Liver (tissue), 9 donors: Measurements from ENCODE around the gene GRB2. TPM values are rescaled to one million over a fixed set of nuclear protein-coding genes. Genes with fewer than 3 reads are reported as not detected.
"Not testable (repeated sequence)": the region's sequence is repeated elsewhere in the genome, so short reads cannot be mapped to it uniquely, and the experiment has no call there.

ENCODE experiments used
- DNase-seq: peaks from one replicate; pipeline ENCODE4 v3.0.0-alpha.2; 2017; ENCODE audit warnings: low spot score
- H3K27ac ChIP-seq, 2 donors: one replicate each; pipeline ENCODE4 v1.7.0; 2013; ENCODE audit warnings: inconsistent platforms in 2 of 2, low read length in 2 of 2, control low read depth in 1 of 2, low read depth in 1 of 2, mild to moderate bottlenecking in 1 of 2
- H3K27me3 ChIP-seq, 4 donors: one replicate each; pipeline versions ENCODE4 v1.6.1 to v1.7.0; 2013; ENCODE audit warnings: low read length in 3 of 4, inconsistent platforms in 1 of 4, mild to moderate bottlenecking in 1 of 4, moderate library complexity in 1 of 4; ENCODE audit not compliant: control insufficient read depth in 4 of 4, insufficient read depth in 4 of 4
- H3K36me3 ChIP-seq, 4 donors: one replicate each; pipeline versions ENCODE4 v1.6.1 to v1.7.0; 2013; ENCODE audit warnings: low read length in 3 of 4, mild to moderate bottlenecking in 3 of 4, low read depth in 1 of 4, moderate library complexity in 1 of 4; ENCODE audit not compliant: control insufficient read depth in 4 of 4, insufficient read depth in 3 of 4
- H3K4me1 ChIP-seq, 4 donors: one replicate each; pipeline versions ENCODE4 v1.6.1 to v1.7.0; 2013; ENCODE audit warnings: low read length in 3 of 4, mild to moderate bottlenecking in 3 of 4, moderate library complexity in 1 of 4; ENCODE audit not compliant: control insufficient read depth in 4 of 4, insufficient read depth in 4 of 4
- H3K4me3 ChIP-seq, 3 donors: one replicate each; pipeline versions ENCODE4 v1.6.1 to v1.7.0; 2013; ENCODE audit warnings: low read length in 3 of 3, control low read depth in 1 of 3, low read depth in 1 of 3, mild to moderate bottlenecking in 1 of 3
- H3K9ac ChIP-seq, 2 donors: one replicate each; pipeline ENCODE4 v1.7.0; 2013; ENCODE audit warnings: low read length in 2 of 2, mild to moderate bottlenecking in 2 of 2, moderate library complexity in 2 of 2, control low read depth in 1 of 2, low read depth in 1 of 2
- H3K9me3 ChIP-seq, 4 donors: one replicate each; pipeline versions ENCODE4 v1.6.1 to v1.7.0; 2013; ENCODE audit warnings: low read length in 3 of 4; ENCODE audit not compliant: control insufficient read depth in 4 of 4
- ATF3 ChIP-seq: IDR thresholded peaks from 2 replicates; pipeline ENCODE4 v1.6.1; 2016; ENCODE audit warnings: antibody characterized with exemption
- CTCF ChIP-seq: fragments of 150-350 bp; IDR thresholded peaks from 2 replicates; pipeline ENCODE4 v1.5.1; 2017; ENCODE audit warnings: improper control_type of control experiment, low read depth, low read length; ENCODE audit not compliant: missing input control
- FOXA1 ChIP-seq: IDR thresholded peaks from 2 replicates; pipeline ENCODE4 v1.6.1; 2016; ENCODE audit warnings: antibody characterized with exemption
- GABPA ChIP-seq, 2 donors: IDR thresholded peaks in 1 of 2; conservative IDR thresholded peaks in 1 of 2; 2 replicates each; pipeline ENCODE4 v1.6.1; 2016; ENCODE audit warnings: antibody characterized with exemption in 2 of 2, mild to moderate bottlenecking in 1 of 2, moderate library complexity in 1 of 2
- HNF4A ChIP-seq, 2 donors: conservative IDR thresholded peaks; 2 replicates each; pipeline ENCODE4 v1.6.1; 2016; ENCODE audit warnings: antibody characterized with exemption in 2 of 2, mild to moderate bottlenecking in 2 of 2
- HNF4G ChIP-seq: IDR thresholded peaks from 2 replicates; pipeline ENCODE4 v1.6.1; 2016; ENCODE audit warnings: antibody characterized with exemption
- JUND ChIP-seq, 2 donors: IDR thresholded peaks; 2 replicates each; pipeline ENCODE4 v1.6.1; 2016; ENCODE audit warnings: antibody characterized with exemption in 2 of 2
- MAX ChIP-seq: IDR thresholded peaks from 2 replicates; pipeline ENCODE4 v1.6.1; 2016; ENCODE audit warnings: antibody characterized with exemption
- RAD21 ChIP-seq, 2 donors: IDR thresholded peaks; 2 replicates each; pipeline ENCODE4 v1.6.1; 2016; ENCODE audit warnings: antibody characterized with exemption in 2 of 2, mild to moderate bottlenecking in 2 of 2
- RXRA ChIP-seq, 2 donors: IDR thresholded peaks; 2 replicates each; pipeline ENCODE4 v1.6.1; 2017 to 2018; ENCODE audit warnings: antibody characterized with exemption in 2 of 2, mild to moderate bottlenecking in 1 of 2
- SP1 ChIP-seq: IDR thresholded peaks from 2 replicates; pipeline ENCODE4 v1.6.1; 2018; ENCODE audit warnings: antibody characterized with exemption, mild to moderate bottlenecking
- TAF1 ChIP-seq: conservative IDR thresholded peaks from 2 replicates; pipeline ENCODE4 v1.6.1; 2016; ENCODE audit warnings: antibody characterized with exemption, mild to moderate bottlenecking
- YY1 ChIP-seq: IDR thresholded peaks from 2 replicates; pipeline ENCODE4 v1.6.1; 2016; ENCODE audit warnings: antibody characterized with exemption, mild to moderate bottlenecking
- WGBS: extraction: QIAGEN DNeasy Blood & Tissue Kit; methylation state at CpG from one replicate; pipeline ENCODE4 v1.1.7; 2013; 5-methylcytosine and 5-hydroxymethylcytosine counted together
- polyA plus RNA-seq, 2 donors: library from polyadenylated mRNA; stranded (reverse) in 1 of 2; unstranded in 1 of 2; fragments of 200-250 nt in 1 of 2; fragments of >200 nt in 1 of 2; fragmentation: Nextera tagmentation in 1 of 2; extraction: Ambion mirVana in 1 of 2; gene quantifications; one replicate each; pipeline versions ENCODE4 v1.2.1 to v1.2.3, GENCODE V29; 2013 to 2015
- total RNA-seq, 2 donors: library from RNA; depleted of rRNA; stranded (reverse); fragments of >200 nt; gene quantifications; one replicate each; pipeline ENCODE4 v1.2.3, GENCODE V29; 2014
- donor health status: healthy.
- donor health status: healthy.
- donor health status: healthy.
- donor health status: healthy.
- donor health status: healthy.

Gene GRB2
- total and polyA plus RNA-seq, 4 donors: 36.0 to 91.8 (median 49.6) TPM

GRCh38 chr17:75348386-75349012 lies 57.0 kb downstream of the GRB2 start:
- WGBS: 94% methylated on average over 8 of the region's 8 CpGs
- DNase-seq: no peak
- H3K9me3 ChIP-seq: no peaks in the 10 kb centered on the region
- no peak for TF ChIP-seq CTCF
- TF ChIP-seq ATF3: no peak
- no peak for TF ChIP-seq RAD21 (IDR thresholded peaks at IDR 0.05)
- TF ChIP-seq GABPA (IDR thresholded peaks at IDR 0.05 in 1 of 2, conservative IDR thresholded peaks at IDR 0.05 in 1 of 2): no peak
- TF ChIP-seq HNF4G: no peak
- no peak for TF ChIP-seq FOXA1
- TF ChIP-seq TAF1: no peak
- no peak for TF ChIP-seq JUND (IDR thresholded peaks at IDR 0.05)
- TF ChIP-seq HNF4A (conservative IDR thresholded peaks at IDR 0.05): no peak
- TF ChIP-seq SP1: no peak
- TF ChIP-seq YY1: no peak
- no peak for TF ChIP-seq RXRA (IDR thresholded peaks at IDR 0.05)
- TF ChIP-seq MAX: no peak
- peaks cover 5 to 27% (median 15%) of the 10 kb centered on the region in 4 donors for H3K4me1 ChIP-seq
- no peak overlapping the region for H3K4me3 ChIP-seq
- H3K27ac ChIP-seq: no peak overlapping the region
- peaks cover 0 to 1% (median 0%) of the 10 kb centered on the region in 4 donors for H3K36me3 ChIP-seq
- H3K9ac ChIP-seq: no peak overlapping the region
- no peaks in the 10 kb centered on the region for H3K27me3 ChIP-seq

- TF ChIP-seq CTCF: no peak
- Histone ChIP-seq H3K27ac (no peak overlapping the region), H3K27me3 (no peaks in the 10 kb centered on the region), H3K4me3 (no peak overlapping the region), H3K36me3 (no peaks in the 10 kb centered on the region), H3K4me1 (peaks cover 5 to 25% (median 15%) of the 10 kb centered on the region in 4 donors), H3K9me3 (no peaks in the 10 kb centered on the region), H3K9ac (no peak overlapping the region)
- 66% methylated on average over 6 of the region's 6 CpGs for WGBS
- DNase-seq: peak; percentile 41
Measured at GRCh38 chr17:75346906-75347305, 58.6 kb downstream of the GRB2 start.

GRCh38 chr17:75346368-75346767 lies 59.1 kb downstream of the GRB2 start:
- DNase-seq, H3K9me3 ChIP-seq, H3K27me3 ChIP-seq, H3K4me3 ChIP-seq, H3K27ac ChIP-seq, H3K36me3 ChIP-seq, H3K9ac ChIP-seq: not testable (repeated sequence)
- H3K4me1 ChIP-seq: peaks cover 5 to 23% (median 15%) of the 10 kb centered on the region in 4 donors
- WGBS: 84% methylated on average over 9 of the region's 9 CpGs
